Stimulated activated memory B cell treated with anti-CD40 and anti-IgM and Interleukin-4, amounts not matched to agents 10 μg/mL and 1 μg/mL and 100 μg/mL, for 72 hours (primary cell): ENCODE measurements around the gene SORL1.
A peak's percentile ranks its signal among the peaks of the same experiment; 100 is the strongest.
"Not testable (repeated sequence)": the region's sequence is repeated elsewhere in the genome, so short reads cannot be mapped to it uniquely, and the experiment has no call there.

ENCODE experiments used
- ATAC-seq: fragments of 150-1000 bp; cut with Tn5 transposase; 2 replicates; pipeline ENCODE4 v1.10.0; 2021
- H3K27ac Mint-ChIP-seq: one replicate; pipeline ENCODE4 v1.8.0; 2022; ENCODE audit warnings: mild to moderate bottlenecking, mixed read lengths
- H3K27me3 Mint-ChIP-seq: one replicate; pipeline ENCODE4 v1.8.0; 2022; ENCODE audit warnings: mixed read lengths
- H3K36me3 Mint-ChIP-seq: one replicate; pipeline ENCODE4 v1.8.0; 2022; ENCODE audit warnings: mixed read lengths
- H3K4me1 Mint-ChIP-seq: one replicate; pipeline ENCODE4 v1.8.0; 2022; ENCODE audit warnings: mixed read lengths
- H3K4me3 Mint-ChIP-seq: one replicate; pipeline ENCODE4 v1.8.0; 2022; ENCODE audit warnings: mild to moderate bottlenecking, moderate library complexity, mixed read lengths
- H3K9me3 Mint-ChIP-seq: one replicate; pipeline ENCODE4 v1.8.0; 2022; ENCODE audit warnings: mixed read lengths

Gene SORL1

DNA sequence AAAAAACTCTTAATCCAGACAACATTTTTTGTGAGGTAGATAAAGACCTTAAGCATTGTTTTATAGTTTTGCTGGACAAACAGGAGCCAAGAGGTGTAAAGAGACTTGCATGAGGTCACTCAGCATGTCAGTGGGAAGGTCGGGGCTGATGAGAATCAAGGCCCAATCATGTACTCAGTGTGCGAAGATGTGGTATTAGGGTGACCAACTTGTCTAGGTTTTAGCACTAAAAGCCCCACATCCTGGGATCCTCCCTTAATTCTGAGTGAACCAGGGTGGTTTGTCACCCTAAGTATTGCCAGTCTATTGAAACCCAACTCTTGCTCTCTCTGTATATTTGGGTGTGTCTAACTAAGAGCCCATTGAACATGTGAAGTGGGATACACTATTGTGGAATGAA lies 20.2 kb downstream of the SORL1 start:
- H3K9me3 Mint-ChIP-seq: no peaks in the 10 kb centered on the region
- peaks cover 10% of the 10 kb centered on the region for H3K36me3 Mint-ChIP-seq
- no peak overlapping the region for H3K27ac Mint-ChIP-seq
- no peak for ATAC-seq
- H3K4me1 Mint-ChIP-seq: peaks cover 43% of the 10 kb centered on the region
- H3K27me3 Mint-ChIP-seq: no peaks in the 10 kb centered on the region
- H3K4me3 Mint-ChIP-seq: no peak overlapping the region

DNA sequence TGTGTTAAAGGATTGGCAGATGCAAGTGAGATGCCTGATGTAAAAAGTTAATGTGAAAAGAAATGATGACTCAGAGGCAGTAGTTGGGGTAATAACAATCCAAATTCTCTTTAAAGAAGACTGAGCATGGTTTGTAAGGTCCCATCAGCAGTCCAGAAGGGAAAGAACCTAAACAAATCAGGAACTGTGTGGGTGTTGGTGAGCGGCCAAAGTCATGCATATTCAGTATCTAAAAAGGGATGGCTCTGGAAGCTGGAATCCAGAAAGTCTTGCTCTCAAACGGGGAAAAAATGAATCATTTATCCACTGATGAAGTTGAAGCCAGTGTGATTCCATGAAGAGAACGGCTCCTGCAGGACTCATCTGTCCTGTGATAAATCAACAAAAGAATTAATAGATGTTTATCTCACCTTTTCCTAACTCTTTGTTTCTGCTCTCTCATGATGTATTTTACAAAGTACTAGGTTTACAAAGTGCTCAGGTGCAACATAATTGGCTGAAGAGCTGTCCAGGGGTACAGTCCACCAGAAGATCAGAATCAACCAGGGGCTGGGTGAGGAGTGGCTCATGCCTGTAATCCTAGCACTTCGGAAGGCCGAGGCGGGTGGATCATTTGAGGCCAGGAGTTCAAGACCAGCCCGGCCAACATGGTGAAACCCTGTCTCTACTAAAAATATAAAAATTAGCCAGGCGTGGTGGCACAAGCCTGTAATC lies 21.1 kb downstream of the SORL1 start:
- no peak overlapping the region for H3K4me3 Mint-ChIP-seq
- peaks cover 10% of the 10 kb centered on the region for H3K36me3 Mint-ChIP-seq
- no peaks in the 10 kb centered on the region for H3K27me3 Mint-ChIP-seq
- H3K9me3 Mint-ChIP-seq: no peaks in the 10 kb centered on the region
- H3K4me1 Mint-ChIP-seq: peaks cover 34% of the 10 kb centered on the region
- ATAC-seq: no peak
- H3K27ac Mint-ChIP-seq: no peak overlapping the region

DNA sequence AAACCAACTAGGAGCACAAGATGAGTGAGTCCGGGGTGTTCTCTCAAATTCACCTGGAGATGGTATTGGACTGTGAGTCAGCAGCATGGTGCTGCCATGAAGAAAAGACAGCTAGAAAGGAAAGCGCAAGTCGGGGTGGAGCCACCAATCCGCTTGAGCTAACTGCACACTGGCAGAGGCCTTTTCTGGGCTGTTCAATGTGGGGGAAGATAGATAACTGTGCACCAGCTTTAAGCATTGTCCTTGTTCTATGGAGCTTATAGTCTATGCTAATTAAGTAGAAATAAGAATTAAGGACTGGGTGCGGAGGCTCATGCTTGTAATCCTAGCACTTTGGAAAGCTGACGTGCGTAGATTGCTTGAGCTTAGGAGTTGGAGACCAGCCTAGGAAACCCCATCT lies 22.6 kb downstream of the SORL1 start:
- H3K9me3 Mint-ChIP-seq: no peaks in the 10 kb centered on the region
- peaks cover 20% of the 10 kb centered on the region for H3K4me1 Mint-ChIP-seq
- H3K27ac Mint-ChIP-seq: no peak overlapping the region
- H3K36me3 Mint-ChIP-seq: peaks cover 5% of the 10 kb centered on the region
- no peaks in the 10 kb centered on the region for H3K27me3 Mint-ChIP-seq
- H3K4me3 Mint-ChIP-seq: no peak overlapping the region
- no peak for ATAC-seq

DNA sequence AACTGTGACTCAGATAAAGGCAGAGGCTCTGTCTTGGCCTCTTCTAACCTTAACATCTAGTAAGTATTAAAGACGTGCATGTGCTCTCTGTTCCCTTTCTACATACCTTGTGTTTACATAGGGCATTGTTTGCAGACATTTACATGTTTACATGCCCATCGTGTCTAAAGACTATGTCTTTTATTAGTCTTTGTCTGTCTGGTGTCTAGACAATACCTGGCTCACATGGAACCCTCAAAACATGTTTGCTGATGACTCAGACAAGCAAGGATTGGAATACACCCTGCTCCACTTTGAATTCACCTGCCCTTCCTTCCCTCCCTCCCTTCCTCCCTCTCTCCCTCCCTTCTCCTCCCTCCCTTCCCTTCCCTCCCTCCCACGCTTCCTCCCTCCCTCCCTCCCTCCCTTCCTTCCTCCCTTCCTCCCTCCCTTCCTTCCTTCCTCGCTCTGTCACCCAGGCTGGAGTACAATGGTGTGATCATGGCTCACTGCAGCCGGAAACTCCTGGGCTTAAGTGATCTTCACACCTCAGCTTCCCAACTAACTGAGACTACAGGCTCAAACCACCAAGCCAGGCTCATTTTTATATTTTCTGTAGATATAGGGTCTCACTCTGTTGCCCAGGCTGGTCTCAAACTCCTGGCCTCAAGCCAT lies 24.4 kb downstream of the SORL1 start:
- Mint-ChIP-seq H3K9me3 (no peaks in the 10 kb centered on the region), H3K36me3 (no peaks in the 10 kb centered on the region), H3K27me3 (no peaks in the 10 kb centered on the region), H3K4me1 (peaks cover 19% of the 10 kb centered on the region), H3K27ac (no peak overlapping the region), H3K4me3 (no peak overlapping the region)
- ATAC-seq: no peak

DNA sequence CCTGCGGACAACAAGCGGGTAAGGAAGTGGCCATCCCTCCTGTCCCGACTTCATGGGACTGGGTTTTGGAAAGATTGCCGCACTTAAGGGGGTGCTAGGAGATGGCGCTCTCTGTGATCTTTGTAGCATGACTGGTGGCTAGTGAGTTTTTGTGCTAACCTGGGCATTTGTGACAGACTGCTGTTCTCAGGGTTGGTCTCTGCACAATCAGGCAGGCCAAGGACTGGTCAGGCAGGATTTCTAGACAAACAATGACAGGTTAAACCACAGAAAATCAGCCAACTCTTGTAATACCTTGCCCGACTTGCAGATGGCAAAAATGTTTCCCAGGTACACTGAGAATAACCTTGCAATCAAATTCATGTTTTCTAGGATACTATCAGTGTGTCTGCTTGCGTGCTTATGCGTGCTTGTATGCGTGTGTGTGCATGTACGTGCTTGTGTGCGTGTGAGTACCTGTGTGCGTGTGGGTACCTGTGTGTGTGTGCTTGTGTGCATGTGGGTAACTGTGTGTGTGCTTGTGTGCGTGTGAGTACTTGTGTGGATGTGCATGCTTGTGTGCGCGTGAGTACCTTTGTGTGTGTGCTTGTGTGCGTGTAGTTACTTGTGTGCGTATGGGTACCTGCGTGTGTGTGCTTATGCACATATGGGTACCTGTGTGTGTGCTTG lies 26.2 kb downstream of the SORL1 start:
- H3K27ac Mint-ChIP-seq: no peak overlapping the region
- H3K4me3 Mint-ChIP-seq: no peak overlapping the region
- peaks cover 22% of the 10 kb centered on the region for H3K4me1 Mint-ChIP-seq

DNA sequence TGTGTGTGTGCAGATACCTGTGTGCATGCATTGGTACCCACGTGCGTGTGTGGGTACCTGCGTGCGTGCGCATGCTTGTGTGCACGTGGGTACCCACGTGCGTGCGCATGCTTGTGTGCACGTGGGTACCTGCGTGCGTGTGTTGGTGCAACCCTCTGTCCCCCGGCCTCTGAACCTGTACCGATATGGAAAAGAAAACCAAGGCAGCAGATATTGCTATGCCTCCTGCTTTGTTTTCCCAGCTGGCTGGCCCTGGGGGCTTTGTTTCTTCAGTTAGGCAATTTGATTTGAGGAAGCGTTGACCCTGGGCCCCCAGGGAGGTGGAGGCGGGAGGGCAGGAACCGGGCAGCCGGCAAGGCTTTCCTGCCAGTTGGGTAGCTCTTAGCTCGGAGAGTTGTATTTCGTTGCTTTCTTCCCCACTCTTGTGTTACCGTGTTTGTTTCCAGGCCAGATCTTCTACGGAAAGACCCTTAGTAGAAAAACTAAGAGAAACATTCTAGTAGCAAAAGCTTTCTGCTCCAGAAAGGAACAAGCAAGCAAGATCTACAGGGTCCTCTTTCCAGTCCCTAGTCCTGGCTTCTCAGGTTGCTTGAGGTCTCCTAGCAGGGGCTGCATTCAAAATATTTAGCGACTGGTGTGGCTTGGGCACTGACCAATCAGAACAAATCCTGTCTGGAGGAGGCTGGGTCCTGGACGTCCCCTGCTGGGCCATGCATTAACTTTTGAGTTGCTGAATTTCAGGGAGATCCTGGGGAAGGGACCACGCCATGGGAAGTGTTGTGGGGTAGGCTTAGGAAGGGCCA lies 27.0 kb downstream of the SORL1 start:
- H3K27me3 Mint-ChIP-seq: no peaks in the 10 kb centered on the region

More for the DNA sequence above, 26.2 kb downstream of the SORL1 start:
- Mint-ChIP-seq H3K36me3 (no peaks in the 10 kb centered on the region), H3K27me3 (no peaks in the 10 kb centered on the region), H3K9me3 (no peaks in the 10 kb centered on the region)
- ATAC-seq: no peak

DNA sequence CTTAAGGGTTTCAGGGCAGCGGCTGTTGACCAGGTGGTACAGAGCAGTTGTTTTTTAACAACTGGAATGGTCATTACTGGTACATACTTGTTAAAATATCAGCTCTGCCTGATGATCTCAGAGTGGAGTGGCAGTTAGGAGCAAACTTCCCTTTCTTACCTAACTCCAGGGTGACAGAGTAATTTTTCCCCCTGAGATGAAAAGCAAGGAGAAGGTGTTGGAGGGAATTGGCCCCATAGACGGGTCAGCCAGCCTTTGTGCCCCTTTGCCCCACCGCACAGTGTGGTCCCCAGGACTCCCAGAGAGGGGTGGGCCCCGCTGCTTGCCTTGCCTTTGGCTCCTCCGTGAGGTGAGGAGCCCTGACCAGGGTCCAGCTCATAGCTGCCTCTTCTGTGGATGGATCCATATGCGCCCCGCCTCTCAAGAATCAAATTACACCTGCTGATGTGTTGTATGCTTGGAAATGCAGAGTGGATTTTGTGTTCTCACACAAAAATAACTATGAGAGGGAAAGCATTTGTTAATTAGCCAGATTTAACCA lies 27.7 kb downstream of the SORL1 start:
- H3K27me3 Mint-ChIP-seq: no peaks in the 10 kb centered on the region
- H3K4me1 Mint-ChIP-seq: peaks cover 32% of the 10 kb centered on the region
- no peak overlapping the region for H3K27ac Mint-ChIP-seq
- H3K4me3 Mint-ChIP-seq: no peak overlapping the region
- H3K9me3 Mint-ChIP-seq: no peaks in the 10 kb centered on the region
- ATAC-seq: no peak
- H3K36me3 Mint-ChIP-seq: peaks cover 7% of the 10 kb centered on the region

More for the DNA sequence above, 27.0 kb downstream of the SORL1 start:
- Mint-ChIP-seq H3K4me3 (no peak overlapping the region), H3K4me1 (peaks cover 28% of the 10 kb centered on the region), H3K36me3 (peaks cover 5% of the 10 kb centered on the region), H3K27ac (no peak overlapping the region), H3K9me3 (no peaks in the 10 kb centered on the region)
- no peak for ATAC-seq

DNA sequence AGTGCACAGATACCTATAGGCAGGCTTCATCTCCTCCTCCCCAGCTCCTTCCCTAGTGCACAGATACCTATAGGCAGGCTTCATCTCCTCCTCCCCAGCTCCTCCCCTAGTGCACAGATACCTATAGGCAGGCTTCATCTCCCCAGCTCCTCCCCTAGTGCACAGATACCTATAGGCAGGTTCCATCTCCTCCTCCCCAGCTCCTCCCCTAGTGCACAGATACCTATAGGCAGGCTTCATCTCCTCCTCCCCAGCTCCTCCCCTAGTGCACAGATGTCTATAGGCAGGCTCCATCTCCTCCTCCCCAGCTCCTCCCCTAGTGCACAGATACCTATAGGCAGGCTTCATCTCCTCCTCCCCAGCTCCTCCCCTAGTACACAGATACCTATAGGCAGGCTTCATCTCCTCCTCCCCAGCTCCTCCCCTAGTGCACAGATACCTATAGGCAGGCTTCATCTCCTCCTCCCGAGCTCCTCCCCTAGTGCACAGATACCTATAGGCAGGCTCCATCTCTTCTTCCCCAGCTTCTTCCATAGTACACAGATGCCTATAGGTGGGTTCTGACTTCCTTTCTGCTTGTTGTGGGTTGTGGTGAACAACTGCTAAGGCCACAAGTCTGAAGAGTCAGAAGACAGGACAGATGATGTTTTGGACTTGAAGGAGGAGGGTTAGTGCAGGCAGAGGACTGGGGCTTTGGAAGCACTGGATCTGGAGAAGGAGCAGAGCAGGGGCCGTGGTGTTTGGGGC lies 29.5 kb downstream of the SORL1 start:
- not testable (repeated sequence) for H3K27me3 Mint-ChIP-seq, H3K9me3 Mint-ChIP-seq, H3K36me3 Mint-ChIP-seq
- Mint-ChIP-seq H3K4me1 (peaks cover 29% of the 10 kb centered on the region), H3K27ac (peak overlapping the region; percentile 63), H3K4me3 (peak overlapping the region; percentile 43)
- ATAC-seq: peak; percentile 65

DNA sequence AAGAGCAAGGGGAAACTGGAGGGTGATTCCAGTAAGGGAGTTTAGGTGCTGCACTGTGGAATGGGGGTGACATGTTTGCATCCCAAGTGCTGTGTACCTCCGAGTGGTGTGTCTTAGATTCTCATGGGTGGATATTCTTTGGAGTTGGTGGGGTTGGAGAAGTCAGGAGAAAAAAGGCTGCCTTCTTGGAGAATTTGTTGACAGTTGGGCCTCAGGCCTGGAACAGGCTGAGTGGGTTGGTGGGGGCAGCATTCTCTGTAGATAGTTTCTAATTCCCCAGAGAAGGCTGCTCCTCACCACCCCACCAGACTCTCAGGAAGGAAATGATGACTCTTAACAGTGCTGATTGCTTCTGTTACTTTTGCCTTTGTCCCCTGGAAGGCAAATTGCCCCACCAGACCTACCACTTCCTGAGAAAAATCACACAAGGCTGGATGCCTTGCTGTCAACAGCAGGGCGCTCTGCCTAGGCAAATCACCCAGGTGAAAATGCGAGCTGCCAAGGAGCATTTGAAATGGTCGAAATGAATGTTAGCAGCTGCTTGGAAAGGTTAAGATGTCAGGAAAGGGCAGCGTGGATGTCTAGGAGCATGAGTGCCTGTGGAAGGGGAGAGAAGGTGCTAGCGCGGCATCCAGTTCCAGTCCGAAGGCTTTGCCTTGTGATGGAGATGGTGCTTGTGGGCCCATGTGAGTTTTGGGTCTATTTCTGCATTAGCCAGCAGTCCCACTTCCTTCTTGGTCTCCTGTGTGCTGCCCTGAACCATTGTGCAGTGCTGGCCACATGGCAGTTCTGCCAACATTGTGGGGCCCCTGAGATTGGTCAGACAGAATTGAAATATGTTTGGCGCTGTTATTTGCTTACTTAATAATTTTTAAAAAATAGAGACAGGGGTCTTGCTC lies 30.4 kb downstream of the SORL1 start:
- Mint-ChIP-seq H3K27ac (peak overlapping the region; percentile 63), H3K4me3 (peak overlapping the region; percentile 43), H3K4me1 (peaks cover 26% of the 10 kb centered on the region), H3K27me3 (no peaks in the 10 kb centered on the region), H3K9me3 (no peaks in the 10 kb centered on the region), H3K36me3 (peaks cover 13% of the 10 kb centered on the region)
- peak; percentile 91 for ATAC-seq

DNA sequence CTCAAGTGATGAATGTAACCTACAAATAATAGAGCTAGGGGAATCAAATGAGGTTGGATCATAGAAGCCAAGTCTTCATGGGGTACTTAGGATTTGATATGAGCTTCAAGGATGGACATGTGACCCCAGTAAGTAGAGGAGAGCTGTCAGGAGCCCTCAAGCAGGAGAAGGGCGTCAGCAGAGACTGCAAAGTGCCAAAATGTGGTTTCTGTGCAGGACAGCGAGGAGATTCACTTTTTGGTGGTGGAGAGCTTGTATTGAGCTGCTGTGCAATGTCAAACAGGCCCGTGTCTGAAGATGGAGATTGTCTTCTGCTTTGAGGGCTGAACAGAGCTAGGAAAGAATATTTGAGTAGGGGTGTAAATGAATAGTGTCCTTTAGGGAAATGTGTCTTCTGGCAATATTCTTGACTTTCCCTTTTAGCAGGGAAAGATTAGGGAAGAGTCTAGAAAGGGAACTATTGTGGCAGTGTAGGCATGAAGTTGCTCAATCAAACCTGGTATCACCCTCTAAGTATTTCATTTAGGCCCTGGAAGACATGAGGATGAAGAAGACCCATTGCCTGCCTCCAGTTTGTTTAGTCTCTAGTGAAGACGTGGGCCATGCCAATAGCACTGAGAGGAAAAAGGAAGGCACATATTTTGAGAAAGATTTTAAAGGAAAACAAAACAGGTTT lies 31.8 kb downstream of the SORL1 start:
- H3K4me3 Mint-ChIP-seq: no peak overlapping the region
- H3K27me3 Mint-ChIP-seq: no peaks in the 10 kb centered on the region
- H3K9me3 Mint-ChIP-seq: no peaks in the 10 kb centered on the region
- no peak for ATAC-seq
- peaks cover 30% of the 10 kb centered on the region for H3K4me1 Mint-ChIP-seq
- peak overlapping the region; percentile 4 for H3K27ac Mint-ChIP-seq
- peaks cover 20% of the 10 kb centered on the region for H3K36me3 Mint-ChIP-seq

DNA sequence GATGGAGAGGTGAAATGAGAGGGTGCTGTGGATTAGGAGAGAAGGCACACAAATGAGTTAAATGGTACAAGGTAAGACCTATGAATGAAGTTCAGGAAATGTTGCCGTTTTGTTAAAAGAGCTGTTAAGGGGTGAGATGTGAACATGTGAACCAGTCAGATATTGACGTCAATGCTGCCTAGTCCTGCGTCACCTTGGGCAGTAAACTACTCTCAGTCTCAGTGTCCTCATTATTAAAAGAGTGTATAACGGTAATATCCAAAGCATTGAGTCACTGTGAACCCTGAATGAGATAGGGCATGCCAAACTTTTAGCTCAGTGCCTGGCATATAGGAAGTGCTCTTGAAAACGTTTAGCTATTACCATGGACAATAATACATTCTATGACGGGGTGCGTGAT lies 33.1 kb downstream of the SORL1 start:
- Mint-ChIP-seq H3K27me3 (no peaks in the 10 kb centered on the region), H3K27ac (no peak overlapping the region), H3K36me3 (peaks cover 33% of the 10 kb centered on the region), H3K9me3 (no peaks in the 10 kb centered on the region), H3K4me1 (peaks cover 35% of the 10 kb centered on the region), H3K4me3 (no peak overlapping the region)
- ATAC-seq: no peak

DNA sequence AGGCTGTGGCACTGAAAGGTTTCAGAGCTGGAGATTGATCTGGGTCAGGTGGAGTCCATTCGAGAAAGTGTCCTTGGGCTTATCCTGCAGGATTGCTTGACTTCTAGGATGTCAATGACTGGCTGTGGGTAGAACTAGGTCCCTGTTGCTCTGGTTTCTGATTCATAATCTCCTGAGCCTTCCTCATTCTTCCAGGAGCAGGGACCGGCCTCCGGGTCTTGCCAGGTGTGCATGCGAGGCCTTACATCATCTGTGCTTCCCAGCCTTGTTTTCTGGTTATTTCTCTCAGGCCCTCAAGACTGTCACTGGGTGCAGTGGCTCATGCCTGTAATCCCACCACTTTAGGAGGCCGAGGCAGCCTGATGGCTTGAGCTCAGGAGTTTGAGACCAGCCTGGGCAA lies 33.9 kb downstream of the SORL1 start:
- Mint-ChIP-seq H3K4me1 (peaks cover 35% of the 10 kb centered on the region), H3K27me3 (no peaks in the 10 kb centered on the region), H3K36me3 (peaks cover 33% of the 10 kb centered on the region), H3K9me3 (no peaks in the 10 kb centered on the region), H3K4me3 (no peak overlapping the region), H3K27ac (no peak overlapping the region)
- no peak for ATAC-seq

DNA sequence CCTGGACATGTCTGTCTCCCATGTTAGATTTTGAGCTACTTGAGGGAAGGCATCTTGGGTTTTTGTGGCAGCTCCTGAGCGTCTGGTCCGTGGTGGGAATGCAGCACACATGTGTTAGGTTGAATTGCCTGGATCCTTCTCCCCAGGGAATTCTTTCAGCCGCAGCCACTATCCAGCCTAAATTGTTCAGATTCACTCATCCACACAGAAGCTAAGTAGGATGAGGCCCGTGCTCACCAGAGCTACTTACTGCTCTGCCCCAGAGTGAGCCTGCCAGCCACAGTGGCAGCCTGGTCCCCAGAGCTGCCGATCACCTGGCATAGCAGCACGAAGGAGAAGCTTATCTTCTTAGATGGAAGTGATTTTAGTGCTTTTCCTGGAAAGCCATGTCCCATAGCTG lies 35.1 kb downstream of the SORL1 start:
- no peak overlapping the region for H3K4me3 Mint-ChIP-seq
- H3K27me3 Mint-ChIP-seq: no peaks in the 10 kb centered on the region
- ATAC-seq: no peak
- peaks cover 28% of the 10 kb centered on the region for H3K4me1 Mint-ChIP-seq
- no peaks in the 10 kb centered on the region for H3K9me3 Mint-ChIP-seq
- peaks cover 33% of the 10 kb centered on the region for H3K36me3 Mint-ChIP-seq
- no peak overlapping the region for H3K27ac Mint-ChIP-seq
